Retinal pigment epithelial cell (primary cell): ENCODE measurements around the gene LRIG2.

ENCODE experiments used
- DNase-seq: peaks from one replicate; pipeline ENCODE4 v3.0.0-alpha.2; 2010; ENCODE audit warnings: low read depth
- H3K4me3 ChIP-seq: 2 replicates; pipeline ENCODE4 v1.5.1; 2011; ENCODE audit warnings: mild to moderate bottlenecking, low read length, control low read depth, moderate library complexity
- CTCF ChIP-seq: conservative IDR thresholded peaks from 2 replicates; pipeline ENCODE4 v1.5.1; 2011; ENCODE audit warnings: low read depth, low read length, control low read depth, inconsistent platforms

LRIG2 gene

DNA sequence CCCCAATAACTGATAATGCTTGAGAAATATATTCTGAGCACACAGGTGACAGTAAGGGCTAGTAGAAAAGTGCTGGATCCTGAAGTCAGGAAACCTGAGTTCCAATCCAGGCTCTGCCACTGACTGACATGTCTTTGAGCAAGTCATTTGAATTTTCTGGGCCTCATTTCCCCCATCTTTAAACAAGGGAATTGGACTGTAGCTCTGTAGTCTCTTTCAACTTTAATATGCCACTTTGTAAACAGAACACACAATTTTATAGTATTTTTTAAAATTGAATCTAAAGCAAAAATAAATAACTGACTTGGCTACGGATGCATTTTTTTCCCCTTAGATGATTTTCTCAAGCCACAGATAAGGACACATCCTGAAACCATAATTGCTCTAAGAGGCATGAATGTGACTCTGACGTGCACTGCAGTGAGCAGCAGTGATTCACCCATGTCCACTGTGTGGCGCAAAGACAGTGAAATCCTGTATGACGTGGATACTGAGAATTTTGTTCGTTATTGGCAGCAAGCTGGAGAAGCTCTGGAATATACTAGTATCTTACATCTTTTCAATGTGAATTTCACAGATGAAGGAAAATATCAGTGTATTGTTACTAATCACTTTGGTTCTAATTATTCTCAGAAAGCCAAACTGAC is 37.0 kb downstream of the LRIG2 start:
- no peak for DNase-seq
- TF ChIP-seq CTCF, result peak; percentile 22
- H3K4me3 ChIP-seq, result no peak overlapping the region

DNA sequence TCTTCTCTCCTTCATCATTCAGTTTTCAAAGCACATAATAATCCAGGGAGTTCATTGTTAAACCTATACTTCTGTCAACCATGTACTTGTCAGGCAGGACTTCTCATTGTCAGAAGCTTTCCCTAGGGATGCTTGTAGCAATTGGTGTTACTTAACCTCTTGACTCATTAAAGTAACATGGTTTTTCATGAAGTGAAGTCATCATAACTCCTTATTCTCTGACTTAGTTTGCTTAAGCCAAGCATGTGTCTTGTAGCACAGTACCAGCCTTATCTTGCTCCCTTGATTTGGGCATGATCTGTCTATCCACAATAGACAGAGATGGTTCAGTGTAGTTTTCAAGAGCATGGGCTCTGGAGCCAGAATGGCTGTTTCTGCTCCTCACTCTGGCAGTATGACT is 45.3 kb downstream of the LRIG2 start:
- TF ChIP-seq CTCF, result no peak

DNA sequence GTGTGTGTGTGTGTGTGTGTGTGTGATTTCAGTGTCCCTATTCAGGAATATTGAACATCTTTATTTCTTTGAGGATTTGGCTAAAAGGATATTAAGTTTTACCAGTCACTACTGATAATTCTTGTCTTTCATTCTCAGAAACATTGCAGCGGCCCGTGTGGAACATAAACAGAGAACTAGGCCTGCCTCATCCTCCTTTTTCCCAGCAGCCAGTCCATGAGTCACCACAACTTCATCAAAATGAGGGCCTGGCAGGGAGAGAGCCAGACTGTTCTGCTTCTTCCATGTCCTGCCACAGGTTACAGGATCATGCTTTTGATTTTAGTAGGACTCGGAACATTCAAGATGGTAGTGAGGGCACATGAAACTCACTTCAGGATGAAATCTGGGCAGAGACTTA is 50.7 kb downstream of the LRIG2 start:
- H3K4me3 ChIP-seq, result no peak overlapping the region
- DNase-seq, result no peak
- TF ChIP-seq CTCF, result no peak

More for the DNA sequence above, 45.3 kb downstream of the LRIG2 start:
- H3K4me3 ChIP-seq, result no peak overlapping the region
- no peak for DNase-seq

DNA sequence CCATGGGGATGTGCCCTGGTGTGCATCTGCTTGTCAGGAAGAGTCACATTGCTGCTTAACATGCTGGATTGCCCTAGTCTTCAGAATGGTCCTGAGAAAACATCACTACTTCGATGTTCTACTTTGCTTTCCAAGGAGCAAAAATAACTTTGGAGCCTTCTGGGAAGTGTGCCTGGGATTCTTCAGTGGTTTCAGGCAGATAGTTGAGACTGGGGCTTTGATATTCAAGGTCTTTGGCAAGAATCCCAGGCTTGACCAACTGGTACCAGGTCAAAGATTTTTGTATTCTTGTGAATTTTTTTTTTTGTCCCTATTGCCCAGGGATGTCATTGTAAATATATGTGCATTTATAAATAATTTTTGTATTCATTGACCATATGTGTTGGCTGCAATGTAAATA is 51.4 kb downstream of the LRIG2 start:
- TF ChIP-seq CTCF, result no peak
- no peak overlapping the region for H3K4me3 ChIP-seq
- no peak for DNase-seq

- TF ChIP-seq CTCF, result no peak
- DNase-seq, result no peak
These were observed 52.5 kb downstream of the LRIG2 start for GRCh38 chr1:113125517-113125916.

GRCh38 chr1:113126207-113126606 is 53.2 kb downstream of the LRIG2 start:
- TF ChIP-seq CTCF, result no peak
- no peak overlapping the region for H3K4me3 ChIP-seq
- DNase-seq, result no peak

More at GRCh38 chr1:113125517-113125916, 52.5 kb downstream of the LRIG2 start:
- H3K4me3 ChIP-seq, result no peak overlapping the region

DNA sequence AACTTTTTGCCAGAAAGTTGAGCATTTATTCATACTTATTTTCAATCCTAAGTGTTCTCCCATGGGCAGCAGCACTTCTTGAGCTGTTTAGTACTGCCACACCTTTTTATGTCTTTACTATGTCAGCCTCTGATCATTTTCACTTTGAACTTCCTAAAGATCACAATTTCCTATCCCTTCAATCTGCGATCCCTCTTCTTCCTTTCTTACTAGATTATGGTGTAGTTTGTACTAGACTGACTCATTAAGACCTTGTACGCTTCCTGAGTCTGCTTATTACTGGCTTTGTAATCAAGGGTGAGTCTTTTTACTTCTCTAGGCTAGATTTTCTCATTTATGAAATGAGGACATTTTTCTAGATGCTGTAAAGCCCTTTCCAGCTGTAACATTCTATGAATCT is 55.1 kb downstream of the LRIG2 start:
- no peak for TF ChIP-seq CTCF
- DNase-seq, result no peak

More for the DNA sequence above, 55.1 kb downstream of the LRIG2 start:
- H3K4me3 ChIP-seq, result no peak overlapping the region
